ENCODE measurements around the gene SHCBP1L. TPM values are rescaled to one million over a fixed set of nuclear protein-coding genes. Genes with fewer than 3 reads are reported as not detected.

The SHCBP1L gene
- total and polyA plus RNA-seq, 9 of the 15 experiments (the other 6 are each of a cell fraction or from before 2014, with no cell fraction given), result not detected

DNA sequence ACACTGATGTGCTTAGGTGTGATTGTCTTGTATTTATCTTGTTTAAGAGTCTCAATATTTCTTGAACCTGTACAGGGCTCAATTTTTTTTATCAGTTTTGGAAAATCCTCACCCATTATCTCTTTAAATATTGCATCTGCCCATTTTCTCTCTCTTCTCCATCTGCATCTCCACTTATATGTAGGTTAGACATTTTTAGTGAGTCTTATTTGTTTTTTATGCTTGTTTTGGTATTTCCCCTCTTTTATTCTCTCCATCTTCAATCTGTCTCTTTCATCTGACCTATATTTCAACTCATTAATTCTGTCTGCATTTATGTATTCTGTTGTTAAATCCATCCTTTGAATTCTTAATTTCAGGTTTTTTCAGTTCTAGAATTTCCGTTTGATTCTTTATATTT lies 32.9 kb upstream of the SHCBP1L start:
- Histone ChIP-seq H3K27ac (ENCODE audit: extremely low read depth, low read depth, low read length) (no peak overlapping the region), H3K4me3 (no peak overlapping the region), H2AFZ (ENCODE audit: low read depth, low read length) (no peak overlapping the region), H3K36me3 (ENCODE audit: control insufficient read depth, insufficient read depth, low read length) (no peaks in the 10 kb centered on the region), H4K20me1 (replicated peaks; ENCODE audit: control insufficient read depth, insufficient read depth, low read length) (no peaks in the 10 kb centered on the region), H3K4me1 (replicated peaks in 1 of 2; ENCODE audit: control insufficient read depth in 2 of 2, insufficient read depth in 2 of 2, low read length in 2 of 2) (no peaks in the 10 kb centered on the region), H3K9ac (ENCODE audit: insufficient read depth in 1 of 2, low read depth in 2 of 2, low read length in 2 of 2) (no peak overlapping the region), H3K79me2 (ENCODE audit: control insufficient read depth, insufficient read depth, low read length) (no peaks in the 10 kb centered on the region), H3K4me2 (ENCODE audit: insufficient read depth, low read length) (no peak overlapping the region), H3K9me3 (replicated peaks; ENCODE audit: control insufficient read depth, insufficient read depth, low read depth, low read length) (no peaks in the 10 kb centered on the region), H3K27me3 (ENCODE audit: control insufficient read depth in 2 of 2, insufficient read depth in 2 of 2, low read length in 2 of 2) (peaks cover 6 to 19% of the 10 kb centered on the region in 2 experiments; a peak in 4 of 5 replicates), H3K9me1 (ENCODE audit: control insufficient read depth, insufficient read depth, low read length) (no peaks in the 10 kb centered on the region)
- ATAC-seq (no peak), DNase-seq (ENCODE audit: extremely low read depth in 1 of 4, low spot score in 3 of 4) (no peak), FAIRE-seq (no peak)
- intact Hi-C loops (cut with micrococcal nuclease), result no loop called here
- no TSS peak for BruUV-seq (replicated peaks)
- 0% methylated on average over 1 of the region's 1 CpG for WGBS (ENCODE audit: insufficient coverage, low coverage, missing lambda C conversion rate)
- in situ Hi-C loops (cut with MboI), result no loop called here
- ChIA-PET CTCF (ENCODE audit: low intra/inter-chr PET ratio) (no interaction called here), POLR2A (no interaction called here)
- TF ChIP-seq, protein P1, sequence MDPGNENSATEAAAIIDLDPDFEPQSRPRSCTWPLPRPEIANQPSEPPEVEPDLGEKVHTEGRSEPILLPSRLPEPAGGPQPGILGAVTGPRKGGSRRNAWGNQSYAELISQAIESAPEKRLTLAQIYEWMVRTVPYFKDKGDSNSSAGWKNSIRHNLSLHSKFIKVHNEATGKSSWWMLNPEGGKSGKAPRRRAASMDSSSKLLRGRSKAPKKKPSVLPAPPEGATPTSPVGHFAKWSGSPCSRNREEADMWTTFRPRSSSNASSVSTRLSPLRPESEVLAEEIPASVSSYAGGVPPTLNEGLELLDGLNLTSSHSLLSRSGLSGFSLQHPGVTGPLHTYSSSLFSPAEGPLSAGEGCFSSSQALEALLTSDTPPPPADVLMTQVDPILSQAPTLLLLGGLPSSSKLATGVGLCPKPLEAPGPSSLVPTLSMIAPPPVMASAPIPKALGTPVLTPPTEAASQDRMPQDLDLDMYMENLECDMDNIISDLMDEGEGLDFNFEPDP (CRISPR knock-in tag; IDR thresholded peaks at IDR 0.05), result no peak
- no peak for TF ChIP-seq CHD1 (IDR thresholded peaks at IDR 0.05; ENCODE audit: low read length)
- no peak for TF ChIP-seq COPS2 (conservative IDR thresholded peaks at IDR 0.05)
- TF ChIP-seq HEY1 (CRISPR knock-in tag; IDR thresholded peaks at IDR 0.05; ENCODE audit: borderline replicate concordance), result no peak
- no peak for TF ChIP-seq ZNF354B (CRISPR knock-in tag; IDR thresholded peaks at IDR 0.05)
- TF ChIP-seq ZNF134 (CRISPR knock-in tag; conservative IDR thresholded peaks at IDR 0.05), result no peak
- TF ChIP-seq, protein P2, sequence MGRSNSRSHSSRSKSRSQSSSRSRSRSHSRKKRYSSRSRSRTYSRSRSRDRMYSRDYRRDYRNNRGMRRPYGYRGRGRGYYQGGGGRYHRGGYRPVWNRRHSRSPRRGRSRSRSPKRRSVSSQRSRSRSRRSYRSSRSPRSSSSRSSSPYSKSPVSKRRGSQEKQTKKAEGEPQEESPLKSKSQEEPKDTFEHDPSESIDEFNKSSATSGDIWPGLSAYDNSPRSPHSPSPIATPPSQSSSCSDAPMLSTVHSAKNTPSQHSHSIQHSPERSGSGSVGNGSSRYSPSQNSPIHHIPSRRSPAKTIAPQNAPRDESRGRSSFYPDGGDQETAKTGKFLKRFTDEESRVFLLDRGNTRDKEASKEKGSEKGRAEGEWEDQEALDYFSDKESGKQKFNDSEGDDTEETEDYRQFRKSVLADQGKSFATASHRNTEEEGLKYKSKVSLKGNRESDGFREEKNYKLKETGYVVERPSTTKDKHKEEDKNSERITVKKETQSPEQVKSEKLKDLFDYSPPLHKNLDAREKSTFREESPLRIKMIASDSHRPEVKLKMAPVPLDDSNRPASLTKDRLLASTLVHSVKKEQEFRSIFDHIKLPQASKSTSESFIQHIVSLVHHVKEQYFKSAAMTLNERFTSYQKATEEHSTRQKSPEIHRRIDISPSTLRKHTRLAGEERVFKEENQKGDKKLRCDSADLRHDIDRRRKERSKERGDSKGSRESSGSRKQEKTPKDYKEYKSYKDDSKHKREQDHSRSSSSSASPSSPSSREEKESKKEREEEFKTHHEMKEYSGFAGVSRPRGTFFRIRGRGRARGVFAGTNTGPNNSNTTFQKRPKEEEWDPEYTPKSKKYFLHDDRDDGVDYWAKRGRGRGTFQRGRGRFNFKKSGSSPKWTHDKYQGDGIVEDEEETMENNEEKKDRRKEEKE (IDR thresholded peaks at IDR 0.05; ENCODE audit: borderline replicate concordance in 1 of 2, control insufficient read depth in 1 of 2, low read depth in 2 of 2, low read length in 1 of 2), result no peak
- TF ChIP-seq PHF21A (IDR thresholded peaks at IDR 0.05; ENCODE audit: borderline replicate concordance, low read depth), result no peak
- no peak for TF ChIP-seq CAMTA2 (CRISPR knock-in tag; conservative IDR thresholded peaks at IDR 0.05)
- TF ChIP-seq IFI16 (CRISPR knock-in tag; IDR thresholded peaks at IDR 0.05), result no peak
- TF ChIP-seq, protein P3, sequence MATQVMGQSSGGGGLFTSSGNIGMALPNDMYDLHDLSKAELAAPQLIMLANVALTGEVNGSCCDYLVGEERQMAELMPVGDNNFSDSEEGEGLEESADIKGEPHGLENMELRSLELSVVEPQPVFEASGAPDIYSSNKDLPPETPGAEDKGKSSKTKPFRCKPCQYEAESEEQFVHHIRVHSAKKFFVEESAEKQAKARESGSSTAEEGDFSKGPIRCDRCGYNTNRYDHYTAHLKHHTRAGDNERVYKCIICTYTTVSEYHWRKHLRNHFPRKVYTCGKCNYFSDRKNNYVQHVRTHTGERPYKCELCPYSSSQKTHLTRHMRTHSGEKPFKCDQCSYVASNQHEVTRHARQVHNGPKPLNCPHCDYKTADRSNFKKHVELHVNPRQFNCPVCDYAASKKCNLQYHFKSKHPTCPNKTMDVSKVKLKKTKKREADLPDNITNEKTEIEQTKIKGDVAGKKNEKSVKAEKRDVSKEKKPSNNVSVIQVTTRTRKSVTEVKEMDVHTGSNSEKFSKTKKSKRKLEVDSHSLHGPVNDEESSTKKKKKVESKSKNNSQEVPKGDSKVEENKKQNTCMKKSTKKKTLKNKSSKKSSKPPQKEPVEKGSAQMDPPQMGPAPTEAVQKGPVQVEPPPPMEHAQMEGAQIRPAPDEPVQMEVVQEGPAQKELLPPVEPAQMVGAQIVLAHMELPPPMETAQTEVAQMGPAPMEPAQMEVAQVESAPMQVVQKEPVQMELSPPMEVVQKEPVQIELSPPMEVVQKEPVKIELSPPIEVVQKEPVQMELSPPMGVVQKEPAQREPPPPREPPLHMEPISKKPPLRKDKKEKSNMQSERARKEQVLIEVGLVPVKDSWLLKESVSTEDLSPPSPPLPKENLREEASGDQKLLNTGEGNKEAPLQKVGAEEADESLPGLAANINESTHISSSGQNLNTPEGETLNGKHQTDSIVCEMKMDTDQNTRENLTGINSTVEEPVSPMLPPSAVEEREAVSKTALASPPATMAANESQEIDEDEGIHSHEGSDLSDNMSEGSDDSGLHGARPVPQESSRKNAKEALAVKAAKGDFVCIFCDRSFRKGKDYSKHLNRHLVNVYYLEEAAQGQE (IDR thresholded peaks at IDR 0.05; ENCODE audit: borderline replicate concordance), result no peak
- TF ChIP-seq, protein P3 (CRISPR knock-in tag; IDR thresholded peaks at IDR 0.05; ENCODE audit: low read depth), result no peak

Measured in K562 (cell line).